Mucosa of stomach (tissue), 1 donor: ENCODE measurements around the gene DAP.
A peak's percentile ranks its signal among the peaks of the same experiment; 100 is the strongest.

Experiments
- H3K27me3 ChIP-seq: one replicate; pipeline ENCODE4 v1.7.0; 2013; ENCODE audit warnings: mild to moderate bottlenecking, low read length; ENCODE audit not compliant: control insufficient read depth, insufficient read depth
- H3K36me3 ChIP-seq: one replicate; pipeline ENCODE4 v1.7.0; 2013; ENCODE audit warnings: low read length; ENCODE audit not compliant: control insufficient read depth, insufficient read depth
- H3K4me1 ChIP-seq: one replicate; pipeline ENCODE4 v1.7.0; 2013; ENCODE audit warnings: mild to moderate bottlenecking, low read length; ENCODE audit not compliant: control insufficient read depth, insufficient read depth
- H3K4me3 ChIP-seq: one replicate; pipeline ENCODE4 v1.7.0; 2013; ENCODE audit warnings: low read length
- H3K9ac ChIP-seq: one replicate; pipeline ENCODE4 v1.7.0; 2013; ENCODE audit warnings: mild to moderate bottlenecking, low read length, moderate library complexity
- H3K9me3 ChIP-seq: one replicate; pipeline ENCODE4 v1.7.0; 2013; ENCODE audit warnings: mild to moderate bottlenecking, low read length, moderate library complexity; ENCODE audit not compliant: control insufficient read depth
- donor health status: Pancreatic carcinoma.

DAP gene

GRCh38 chr5:10779592-10779991, 18.6 kb upstream of the DAP start:
- no peaks in the 10 kb centered on the region for H3K4me1 ChIP-seq

DNA sequence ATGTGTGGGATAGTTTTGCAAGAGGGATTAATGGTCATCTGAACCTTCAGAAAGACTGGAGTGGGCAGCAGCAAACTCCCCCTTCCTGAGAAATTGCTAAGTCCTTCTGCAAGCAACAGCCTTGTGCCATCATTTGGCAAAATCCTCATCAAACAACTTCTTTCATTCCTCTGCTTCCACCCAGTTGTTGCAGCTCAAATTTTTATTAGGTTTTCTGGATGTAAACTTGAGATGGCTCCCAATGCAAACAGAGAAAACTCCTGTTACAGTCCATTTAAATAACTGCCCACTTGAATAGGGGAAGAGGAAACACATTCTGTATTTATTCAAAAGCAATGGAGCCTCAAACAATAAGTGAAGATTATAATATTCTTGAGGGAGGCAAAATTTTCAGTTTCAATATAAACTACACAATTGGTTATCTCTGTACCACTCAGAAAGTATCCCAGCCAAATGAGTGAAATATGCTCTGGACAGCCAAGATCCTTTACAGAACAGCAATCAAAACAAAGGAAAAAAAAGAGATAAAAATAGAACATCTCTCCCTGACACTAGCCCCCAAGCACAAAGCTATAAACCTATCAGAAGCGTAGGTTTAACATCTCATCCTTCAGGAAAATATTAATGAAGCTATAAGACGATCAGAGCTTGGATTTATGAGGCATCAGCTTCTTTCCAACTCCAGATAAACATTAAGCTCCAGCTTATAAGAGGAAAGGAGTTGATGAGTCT, 17.3 kb upstream of the DAP start:
- no peaks in the 10 kb centered on the region for H3K4me1 ChIP-seq
- H3K9ac ChIP-seq = no peak overlapping the region
- H3K4me3 ChIP-seq = no peak overlapping the region
- H3K36me3 ChIP-seq = no peaks in the 10 kb centered on the region
- H3K9me3 ChIP-seq = no peaks in the 10 kb centered on the region
- no peaks in the 10 kb centered on the region for H3K27me3 ChIP-seq

More at GRCh38 chr5:10779592-10779991, 18.6 kb upstream of the DAP start:
- no peak overlapping the region for H3K4me3 ChIP-seq
- H3K9ac ChIP-seq = no peak overlapping the region
- no peaks in the 10 kb centered on the region for H3K27me3 ChIP-seq
- no peaks in the 10 kb centered on the region for H3K36me3 ChIP-seq
- H3K9me3 ChIP-seq = no peaks in the 10 kb centered on the region

- H3K9ac ChIP-seq = no peak overlapping the region
- no peaks in the 10 kb centered on the region for H3K4me1 ChIP-seq
- no peak overlapping the region for H3K4me3 ChIP-seq
- no peaks in the 10 kb centered on the region for H3K9me3 ChIP-seq
- no peaks in the 10 kb centered on the region for H3K36me3 ChIP-seq
- no peaks in the 10 kb centered on the region for H3K27me3 ChIP-seq
Measured at GRCh38 chr5:10775646-10776045, 14.6 kb upstream of the DAP start.

GRCh38 chr5:10772901-10773585, 12.0 kb upstream of the DAP start:
- Histone ChIP-seq H3K4me3 (no peak overlapping the region), H3K4me1 (no peaks in the 10 kb centered on the region), H3K9ac (no peak overlapping the region), H3K9me3 (no peaks in the 10 kb centered on the region), H3K27me3 (no peaks in the 10 kb centered on the region), H3K36me3 (no peaks in the 10 kb centered on the region)

GRCh38 chr5:10768328-10768899, 7.4 kb upstream of the DAP start:
- no peak overlapping the region for H3K4me3 ChIP-seq
- no peak overlapping the region for H3K9ac ChIP-seq
- no peaks in the 10 kb centered on the region for H3K36me3 ChIP-seq
- H3K4me1 ChIP-seq = no peaks in the 10 kb centered on the region
- H3K9me3 ChIP-seq = no peaks in the 10 kb centered on the region
- H3K27me3 ChIP-seq = no peaks in the 10 kb centered on the region

DNA sequence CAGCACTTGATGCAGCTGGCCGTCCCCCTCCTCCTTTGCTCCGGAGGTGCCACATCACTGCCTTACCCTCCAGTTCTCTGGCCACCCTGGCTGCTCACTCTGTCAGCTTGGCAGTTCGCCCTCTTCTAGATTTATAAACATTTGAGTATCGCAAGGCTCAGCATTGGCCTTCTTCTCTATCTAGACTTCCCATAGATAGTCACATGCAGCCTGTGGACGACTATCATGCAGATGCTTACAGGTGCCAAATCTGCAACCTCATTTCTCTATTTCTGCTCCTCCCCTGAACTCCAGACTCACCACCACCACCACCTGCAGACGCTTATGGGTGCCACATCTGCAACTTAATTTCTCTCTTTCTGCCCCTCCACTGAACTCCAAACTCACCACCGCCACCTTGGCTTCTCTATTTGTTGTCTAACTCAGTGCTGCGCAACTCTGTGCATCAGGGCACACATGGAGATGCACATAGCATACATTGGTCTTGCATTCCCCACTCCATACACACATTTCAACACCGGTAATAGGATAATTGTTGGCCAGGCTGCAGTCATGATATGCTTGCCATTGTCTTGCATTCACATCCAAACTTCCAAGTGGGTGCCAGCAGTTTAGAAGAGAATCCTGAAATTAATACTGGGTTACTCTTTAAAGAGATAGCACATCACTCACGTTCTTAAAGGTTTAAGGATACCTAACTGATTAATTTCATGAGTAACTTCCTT, 1.9 kb upstream of the DAP start:
- Histone ChIP-seq H3K4me3 (no peak overlapping the region), H3K36me3 (no peaks in the 10 kb centered on the region), H3K4me1 (peaks cover 24% of the 10 kb centered on the region), H3K27me3 (no peaks in the 10 kb centered on the region), H3K9me3 (no peaks in the 10 kb centered on the region), H3K9ac (no peak overlapping the region)

- H3K9me3 ChIP-seq = no peaks in the 10 kb centered on the region
- peak overlapping the region; percentile 47 for H3K4me3 ChIP-seq
- peaks cover 32% of the 10 kb centered on the region for H3K4me1 ChIP-seq
- H3K9ac ChIP-seq = peak overlapping the region; percentile 85
- H3K27me3 ChIP-seq = no peaks in the 10 kb centered on the region
- H3K36me3 ChIP-seq = no peaks in the 10 kb centered on the region
Measured at GRCh38 chr5:10761933-10762775, 1.1 kb upstream of the DAP start.

GRCh38 chr5:10760921-10761184, 181 bp downstream of the DAP start:
- no peaks in the 10 kb centered on the region for H3K36me3 ChIP-seq
- no peak overlapping the region for H3K4me3 ChIP-seq
- peak overlapping the region; percentile 77 for H3K9ac ChIP-seq
- H3K4me1 ChIP-seq = peaks cover 38% of the 10 kb centered on the region
- H3K27me3 ChIP-seq = no peaks in the 10 kb centered on the region
- H3K9me3 ChIP-seq = no peaks in the 10 kb centered on the region

GRCh38 chr5:10760096-10760920, 726 bp downstream of the DAP start:
- Histone ChIP-seq H3K4me1 (peaks cover 38% of the 10 kb centered on the region), H3K9ac (peak overlapping the region; percentile 77), H3K36me3 (no peaks in the 10 kb centered on the region), H3K9me3 (no peaks in the 10 kb centered on the region), H3K27me3 (no peaks in the 10 kb centered on the region), H3K4me3 (peak overlapping the region; percentile 26)

- Histone ChIP-seq H3K36me3 (peaks cover 3% of the 10 kb centered on the region), H3K4me3 (no peak overlapping the region), H3K9ac (no peak overlapping the region), H3K27me3 (no peaks in the 10 kb centered on the region), H3K9me3 (no peaks in the 10 kb centered on the region), H3K4me1 (peaks cover 38% of the 10 kb centered on the region)
Measured at GRCh38 chr5:10759111-10759510, 1.9 kb downstream of the DAP start.
